Measurements from ENCODE around the gene ASF1B.
A peak's percentile ranks its signal among the peaks of the same experiment; 100 is the strongest.

ASF1B gene

GRCh38 chr19:14080887-14081796, 55.2 kb downstream of the ASF1B start:
- peaks cover 7% of the 10 kb centered on the region for H3K4me1 ChIP-seq (ENCODE audit: control insufficient read depth, insufficient read depth, low read length, unreplicated experiment)
- H3K4me3 ChIP-seq (ENCODE audit: low read depth, low read length), result peak overlapping the region; percentile 90
- H3K27ac ChIP-seq (ENCODE audit: low read depth, low read length), result peak overlapping the region; percentile 58; the same call in 1 of the 2 replicates
- H2AFZ ChIP-seq (ENCODE audit: low read length, unreplicated experiment), result peak overlapping the region; percentile 85
- H3K79me2 ChIP-seq (ENCODE audit: control insufficient read depth, insufficient read depth, low read length, unreplicated experiment), result peaks cover 6% of the 10 kb centered on the region
- no peaks in the 10 kb centered on the region for H3K36me3 ChIP-seq (ENCODE audit: insufficient read depth, low read length)
- H3K27me3 ChIP-seq (ENCODE audit: insufficient read depth, low read length), result no peaks in the 10 kb centered on the region

- no peak overlapping the region for H2AFZ ChIP-seq (ENCODE audit: low read length, unreplicated experiment)
- H3K4me1 ChIP-seq (ENCODE audit: control insufficient read depth, insufficient read depth, low read length, unreplicated experiment), result peaks cover 10% of the 10 kb centered on the region
- H3K27ac ChIP-seq (ENCODE audit: low read depth, low read length), result no peak overlapping the region
- H3K4me3 ChIP-seq (ENCODE audit: low read depth, low read length), result no peak overlapping the region
- peaks cover 6% of the 10 kb centered on the region for H3K79me2 ChIP-seq (ENCODE audit: control insufficient read depth, insufficient read depth, low read length, unreplicated experiment)
- no peaks in the 10 kb centered on the region for H3K36me3 ChIP-seq (ENCODE audit: insufficient read depth, low read length)
- no peaks in the 10 kb centered on the region for H3K27me3 ChIP-seq (ENCODE audit: insufficient read depth, low read length)
Measured at GRCh38 chr19:14078411-14078810, 58.0 kb downstream of the ASF1B start.

- Histone ChIP-seq H3K79me2 (ENCODE audit: control insufficient read depth, insufficient read depth, low read length, unreplicated experiment) (no peaks in the 10 kb centered on the region), H2AFZ (ENCODE audit: low read length, unreplicated experiment) (peak overlapping the region; percentile 92), H3K4me3 (ENCODE audit: low read depth, low read length) (peak overlapping the region; percentile 92), H3K36me3 (ENCODE audit: insufficient read depth, low read length) (no peaks in the 10 kb centered on the region), H3K27me3 (ENCODE audit: insufficient read depth, low read length) (no peaks in the 10 kb centered on the region), H3K4me1 (ENCODE audit: control insufficient read depth, insufficient read depth, low read length, unreplicated experiment) (peaks cover 3% of the 10 kb centered on the region), H3K27ac (ENCODE audit: low read depth, low read length) (no peak overlapping the region)
Measured at GRCh38 chr19:14073925-14074838, 62.2 kb downstream of the ASF1B start.

- peak overlapping the region; percentile 92 for H2AFZ ChIP-seq (ENCODE audit: low read length, unreplicated experiment)
- no peaks in the 10 kb centered on the region for H3K79me2 ChIP-seq (ENCODE audit: control insufficient read depth, insufficient read depth, low read length, unreplicated experiment)
- H3K27me3 ChIP-seq (ENCODE audit: insufficient read depth, low read length), result no peaks in the 10 kb centered on the region
- H3K4me1 ChIP-seq (ENCODE audit: control insufficient read depth, insufficient read depth, low read length, unreplicated experiment), result peaks cover 3% of the 10 kb centered on the region
- no peak overlapping the region for H3K27ac ChIP-seq (ENCODE audit: low read depth, low read length)
- no peaks in the 10 kb centered on the region for H3K36me3 ChIP-seq (ENCODE audit: insufficient read depth, low read length)
- H3K4me3 ChIP-seq (ENCODE audit: low read depth, low read length), result peak overlapping the region; percentile 92
Measured at GRCh38 chr19:14073261-14073924, 63.0 kb downstream of the ASF1B start.

- no peak within 1 kb of the TSS for H3K27ac ChIP-seq (ENCODE audit: low read depth, low read length)
- H3K4me1 ChIP-seq (ENCODE audit: control insufficient read depth, insufficient read depth, low read length, unreplicated experiment), result peaks cover 3% of the 10 kb centered on the region
- peak within 1 kb of the TSS; percentile 92 for H2AFZ ChIP-seq (ENCODE audit: low read length, unreplicated experiment)
- no peaks in the 10 kb centered on the region for H3K36me3 ChIP-seq (ENCODE audit: insufficient read depth, low read length)
- H3K27me3 ChIP-seq (ENCODE audit: insufficient read depth, low read length), result no peaks in the 10 kb centered on the region
- no peaks in the 10 kb centered on the region for H3K79me2 ChIP-seq (ENCODE audit: control insufficient read depth, insufficient read depth, low read length, unreplicated experiment)
- H3K4me3 ChIP-seq (ENCODE audit: low read depth, low read length), result peak within 1 kb of the TSS; percentile 92
Measured at GRCh38 chr19:14072535-14073260, 63.7 kb downstream of the ASF1B start, which contains the start of gene MISP3. TSS of gene MISP3 (plus strand) at chr19:14072786. CDS start at chr19:14073310, 524 bp downstream.

- Histone ChIP-seq H3K79me2 (ENCODE audit: control insufficient read depth, insufficient read depth, low read length, unreplicated experiment) (no peaks in the 10 kb centered on the region), H3K36me3 (ENCODE audit: insufficient read depth, low read length) (no peaks in the 10 kb centered on the region), H3K4me1 (ENCODE audit: control insufficient read depth, insufficient read depth, low read length, unreplicated experiment) (peaks cover 3% of the 10 kb centered on the region), H2AFZ (ENCODE audit: low read length, unreplicated experiment) (no peak overlapping the region), H3K27me3 (ENCODE audit: insufficient read depth, low read length) (no peaks in the 10 kb centered on the region), H3K4me3 (ENCODE audit: low read depth, low read length) (no peak overlapping the region), H3K27ac (ENCODE audit: low read depth, low read length) (no peak overlapping the region)
Measured at GRCh38 chr19:14070268-14071050, 65.9 kb downstream of the ASF1B start.

All from ACC112 (cell line).